Suppressor macrophage treated with lipopolysaccharide for 4 hours (primary cell): Measurements from ENCODE around the gene TMA7B.
"Not testable (repeated sequence)": the region's sequence is repeated elsewhere in the genome, so short reads cannot be mapped to it uniquely, and the experiment has no call there.

Experiments used
- DNase-seq: peaks from one replicate; pipeline ENCODE4 v3.0.0-alpha.2; 2020

The TMA7B gene

GRCh38 chr22:39985383-39986035 lies 25.3 kb downstream of the TMA7B start:
- DNase-seq = no peak

DNA sequence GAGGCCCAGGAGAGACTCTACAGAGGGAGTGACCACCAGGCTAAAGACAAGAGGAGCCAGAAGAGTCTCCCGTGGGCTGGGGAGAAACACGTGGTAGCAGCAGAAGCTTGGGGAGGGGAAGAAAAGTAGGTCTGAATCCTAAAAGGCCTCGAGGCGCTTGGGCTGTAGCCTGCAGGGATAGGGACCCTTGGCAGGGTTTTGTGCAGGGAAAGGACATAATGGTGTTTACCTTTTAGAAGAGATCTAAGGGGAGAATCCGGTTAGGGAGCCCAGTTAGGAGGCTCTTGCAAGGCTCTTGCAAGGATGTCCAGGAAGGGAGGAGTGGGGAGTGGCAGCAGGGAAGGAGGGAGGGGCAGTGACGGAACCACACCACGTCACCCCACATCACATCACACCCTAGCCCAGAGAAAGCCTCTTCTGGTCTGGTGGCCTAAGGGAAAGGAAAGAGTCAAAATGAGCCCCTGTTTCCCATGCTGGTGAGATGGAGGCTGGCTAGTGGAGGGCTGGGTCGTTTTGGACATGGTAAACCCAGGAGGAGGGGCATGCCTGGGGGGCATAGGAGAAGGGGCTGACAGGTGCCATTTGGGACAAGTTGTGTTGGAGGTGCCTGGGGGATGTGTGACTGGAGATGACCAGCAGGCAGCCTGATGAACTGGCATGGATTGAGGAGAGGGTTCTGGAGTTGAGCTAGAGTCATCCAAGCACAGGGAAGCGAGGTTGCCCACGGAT lies 28.4 kb downstream of the TMA7B start:
- no peak for DNase-seq

- DNase-seq = no peak
These were observed 29.4 kb downstream of the TMA7B start for GRCh38 chr22:39989633-39990032.

- no peak for DNase-seq
These were observed 30.5 kb downstream of the TMA7B start for GRCh38 chr22:39990686-39991085.

DNA sequence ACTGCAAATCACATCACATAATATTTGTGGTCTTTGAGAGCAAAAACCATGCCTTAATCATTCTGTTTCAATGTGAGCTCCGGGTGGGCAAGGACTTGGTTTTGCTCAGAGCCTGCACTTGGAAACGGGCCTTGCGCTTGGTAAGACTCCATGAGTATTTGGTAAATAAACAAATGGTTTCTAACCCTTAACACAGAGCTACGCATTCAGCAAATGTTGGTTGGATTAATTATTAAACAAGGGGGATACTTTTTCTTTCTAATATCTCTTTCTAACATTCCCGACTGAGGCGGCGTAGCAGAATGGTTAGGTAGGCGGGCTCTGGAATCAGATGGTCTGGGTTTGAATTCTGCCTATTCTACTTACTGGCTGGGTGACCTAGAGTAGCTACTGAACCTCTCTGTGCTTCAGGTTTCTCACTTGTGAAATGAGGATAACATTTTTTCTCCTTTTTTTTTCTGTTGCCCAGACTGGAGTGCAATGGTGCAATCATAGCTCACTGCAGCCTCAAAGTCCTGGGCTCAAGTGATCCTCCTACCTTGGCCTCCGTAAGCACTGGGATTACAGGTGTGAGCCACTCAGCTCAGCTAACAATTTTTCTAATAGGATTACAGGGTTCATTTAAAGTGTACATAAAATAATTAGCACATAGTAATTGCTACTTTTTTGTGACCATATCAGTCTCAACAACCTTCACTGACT lies 31.1 kb downstream of the TMA7B start:
- no peak for DNase-seq

DNA sequence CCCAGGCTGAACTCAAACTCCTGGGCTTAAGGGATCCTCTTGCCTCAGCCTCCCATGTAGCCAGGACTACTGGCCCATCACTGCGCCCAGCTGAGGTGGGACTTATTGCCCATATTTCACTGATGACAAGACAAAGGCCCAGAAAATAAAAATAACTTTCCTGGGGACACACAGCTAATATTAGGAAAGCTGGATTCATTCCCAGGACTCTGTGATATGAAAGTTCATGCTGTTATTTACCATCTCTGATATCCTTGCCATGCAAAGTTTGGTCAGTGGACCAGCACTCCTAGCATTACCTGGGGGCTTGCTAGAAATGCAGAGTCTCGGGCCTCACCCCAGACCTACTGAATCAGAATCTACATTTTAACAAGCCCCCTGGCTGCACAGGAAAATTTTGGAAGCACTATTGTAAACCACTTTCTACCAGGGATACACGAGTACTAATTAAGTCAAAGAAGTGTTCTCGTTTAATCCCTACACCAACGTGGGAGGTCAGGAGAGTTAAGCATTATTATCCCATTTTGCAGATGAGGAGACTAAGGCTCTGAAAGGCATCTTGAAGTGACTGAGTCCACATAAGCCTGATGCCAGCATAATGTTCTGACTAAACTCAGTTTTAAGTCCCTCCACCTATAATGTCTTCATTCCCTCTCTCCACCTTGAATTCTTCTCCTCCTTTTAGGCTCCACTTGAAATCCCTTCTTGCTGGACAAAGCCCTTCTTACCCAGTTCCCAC lies 32.1 kb downstream of the TMA7B start:
- DNase-seq = no peak

DNA sequence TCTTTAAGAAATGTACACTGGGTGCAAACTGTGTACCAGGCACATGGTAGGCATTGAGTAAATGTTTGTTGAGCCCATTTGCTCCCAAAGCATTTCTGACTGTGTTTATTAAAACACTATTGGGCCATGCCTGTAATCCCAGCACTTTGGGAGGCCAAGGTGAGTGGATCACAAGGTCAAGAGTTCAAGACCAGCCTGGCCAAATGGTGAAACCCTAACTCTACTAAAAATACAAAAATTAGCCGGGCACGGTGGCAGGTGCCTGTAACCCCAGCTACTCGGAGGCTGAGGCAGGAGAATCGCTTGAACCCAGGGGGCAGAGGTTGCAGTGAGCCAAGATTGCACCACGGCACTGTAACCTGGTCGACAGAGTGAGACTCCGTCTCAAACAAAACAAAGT lies 32.7 kb downstream of the TMA7B start:
- DNase-seq = not testable (repeated sequence)

- no peak for DNase-seq
These were observed 33.9 kb downstream of the TMA7B start for GRCh38 chr22:39994041-39994565.

DNA sequence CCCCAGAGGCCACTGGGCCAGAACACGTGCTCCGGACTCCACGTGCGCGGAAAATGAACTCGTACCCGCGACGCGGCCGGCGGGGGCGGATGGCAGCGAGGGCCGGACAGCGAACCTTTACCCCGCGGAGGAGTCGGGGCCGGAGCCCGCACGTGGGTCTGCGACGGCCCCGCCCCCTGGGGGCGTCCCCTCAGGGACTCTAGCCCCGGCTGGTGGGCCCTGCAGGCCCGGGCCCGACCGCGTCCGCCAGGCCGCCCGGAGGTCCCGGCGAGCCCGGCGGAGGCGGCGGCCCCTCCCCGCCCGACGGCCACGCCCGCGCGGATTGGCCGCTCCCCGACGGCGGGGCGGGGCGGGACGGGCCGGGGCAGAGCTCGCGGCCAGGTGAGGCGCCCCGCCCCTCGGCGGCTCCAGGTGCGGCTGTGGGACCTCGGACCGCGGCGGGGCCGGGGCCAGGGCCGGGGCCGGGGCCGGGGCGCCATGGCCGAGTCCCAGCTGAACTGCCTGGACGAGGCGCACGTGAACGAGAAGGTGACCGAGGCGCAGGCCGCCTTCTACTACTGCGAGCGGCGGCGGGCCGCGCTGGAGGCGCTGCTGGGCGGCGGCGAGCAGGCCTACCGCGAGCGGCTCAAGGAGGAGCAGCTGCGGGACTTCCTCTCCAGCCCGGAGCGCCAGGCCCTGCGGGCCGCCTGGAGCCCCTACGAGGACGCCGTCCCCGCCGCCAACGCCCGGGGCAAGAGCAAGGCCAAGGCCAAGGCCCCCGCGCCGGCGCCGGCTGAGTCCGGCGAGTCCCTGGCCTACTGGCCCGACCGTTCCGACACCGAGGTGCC lies 34.6 kb downstream of the TMA7B start, which contains the start of gene FAM83F:
Gene FAM83F, plus strand, starts transcription at position 389 of the 827 bp plus-strand sequence. Its CDS starts 89 bp downstream, at position 478.
- peak; percentile 39 for DNase-seq

GRCh38 chr22:39995393-39996252 lies 35.4 kb downstream of the TMA7B start:
- DNase-seq = no peak

- no peak for DNase-seq
These were observed 36.5 kb downstream of the TMA7B start for GRCh38 chr22:39996732-39997131.

- no peak for DNase-seq
These were observed 37.2 kb downstream of the TMA7B start for GRCh38 chr22:39997421-39997820.

- no peak for DNase-seq
These were observed 37.9 kb downstream of the TMA7B start for GRCh38 chr22:39997939-39998726.

DNA sequence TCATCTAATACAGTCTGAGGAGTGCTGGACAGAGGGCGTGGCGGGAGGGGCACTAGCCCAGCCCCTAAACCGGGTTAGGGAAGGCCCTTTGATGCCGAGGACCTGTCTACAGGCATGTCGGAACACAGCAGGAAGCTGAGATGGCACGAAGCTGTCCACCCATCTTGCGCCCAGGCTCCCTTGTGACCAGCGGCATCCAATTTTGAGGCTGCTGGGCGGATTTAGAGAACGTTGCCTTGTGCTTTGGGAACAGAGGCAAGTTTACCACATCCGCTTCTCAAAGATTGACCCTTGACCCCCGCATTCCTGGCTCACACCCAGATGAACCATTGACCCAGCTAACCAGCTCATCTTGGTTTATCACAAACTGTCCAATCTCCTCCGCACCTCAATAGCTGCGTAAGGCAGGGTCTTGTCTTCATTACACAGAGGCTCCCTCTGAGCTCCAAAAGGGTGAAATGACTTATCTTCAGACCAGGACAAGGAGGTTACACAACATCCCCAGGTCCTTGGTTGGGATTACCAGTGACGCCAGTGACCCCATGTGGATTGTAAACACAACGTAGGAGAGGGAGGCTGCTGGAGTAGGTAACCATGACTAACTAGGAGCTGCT lies 39.1 kb downstream of the TMA7B start:
- DNase-seq = no peak

- DNase-seq = no peak
These were observed 40.0 kb downstream of the TMA7B start for GRCh38 chr22:40000171-40000570.

GRCh38 chr22:40001106-40001505 lies 40.9 kb downstream of the TMA7B start:
- no peak for DNase-seq

- no peak for DNase-seq
These were observed 41.8 kb downstream of the TMA7B start for GRCh38 chr22:40001800-40002577.

GRCh38 chr22:40002935-40003715 lies 42.9 kb downstream of the TMA7B start:
- no peak for DNase-seq
